ENCODE results near the gene H6PD.
A peak's percentile ranks its signal among the peaks of the same experiment; 100 is the strongest.

Gene H6PD

DNA sequence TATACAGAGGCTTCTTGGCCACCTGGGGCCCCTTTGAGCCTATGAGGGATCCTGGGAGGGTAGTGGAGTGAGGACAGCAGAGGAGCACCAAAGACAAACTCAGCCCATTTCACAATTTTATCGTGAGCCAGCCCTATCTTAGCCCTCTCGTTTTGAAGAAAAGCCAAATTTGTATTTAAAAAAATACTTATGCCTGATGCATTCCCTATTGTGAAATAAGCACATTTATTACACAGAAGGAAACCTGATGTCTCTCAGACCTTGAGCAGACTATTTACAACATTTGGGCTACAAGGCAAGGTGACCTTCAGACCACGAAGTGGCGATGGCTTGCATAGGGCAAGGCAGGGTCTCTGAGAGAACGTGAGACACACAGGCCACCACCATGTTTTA, 41.3 kb upstream of the H6PD start:
- FAIRE-seq = no peak
- DNase-seq (ENCODE audit: insufficient read length, low spot score) = no peak
- TF ChIP-seq, protein P1, sequence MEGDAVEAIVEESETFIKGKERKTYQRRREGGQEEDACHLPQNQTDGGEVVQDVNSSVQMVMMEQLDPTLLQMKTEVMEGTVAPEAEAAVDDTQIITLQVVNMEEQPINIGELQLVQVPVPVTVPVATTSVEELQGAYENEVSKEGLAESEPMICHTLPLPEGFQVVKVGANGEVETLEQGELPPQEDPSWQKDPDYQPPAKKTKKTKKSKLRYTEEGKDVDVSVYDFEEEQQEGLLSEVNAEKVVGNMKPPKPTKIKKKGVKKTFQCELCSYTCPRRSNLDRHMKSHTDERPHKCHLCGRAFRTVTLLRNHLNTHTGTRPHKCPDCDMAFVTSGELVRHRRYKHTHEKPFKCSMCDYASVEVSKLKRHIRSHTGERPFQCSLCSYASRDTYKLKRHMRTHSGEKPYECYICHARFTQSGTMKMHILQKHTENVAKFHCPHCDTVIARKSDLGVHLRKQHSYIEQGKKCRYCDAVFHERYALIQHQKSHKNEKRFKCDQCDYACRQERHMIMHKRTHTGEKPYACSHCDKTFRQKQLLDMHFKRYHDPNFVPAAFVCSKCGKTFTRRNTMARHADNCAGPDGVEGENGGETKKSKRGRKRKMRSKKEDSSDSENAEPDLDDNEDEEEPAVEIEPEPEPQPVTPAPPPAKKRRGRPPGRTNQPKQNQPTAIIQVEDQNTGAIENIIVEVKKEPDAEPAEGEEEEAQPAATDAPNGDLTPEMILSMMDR (IDR thresholded peaks at IDR 0.05; ENCODE audit: insufficient read depth, missing control alignments) = no peak

DNA sequence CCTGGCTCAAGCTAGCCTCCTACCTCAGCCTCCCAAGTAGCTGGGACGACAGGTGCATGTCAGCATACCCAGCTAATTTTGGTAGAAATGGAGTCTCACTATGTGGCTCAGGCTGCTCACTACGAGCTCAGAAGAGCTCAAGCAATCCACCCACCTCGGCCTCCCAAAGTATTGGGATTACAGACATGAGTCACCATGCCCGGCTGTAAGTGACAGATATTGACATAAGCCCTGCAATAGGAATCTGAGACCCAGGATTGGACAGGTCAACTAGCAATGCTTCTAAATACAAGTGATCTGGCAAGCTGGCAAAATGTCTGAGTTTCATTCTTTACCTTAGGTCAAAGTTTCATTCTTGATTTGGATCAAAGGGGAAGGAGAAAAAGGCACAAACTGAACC, 40.5 kb upstream of the H6PD start:
- TF ChIP-seq, protein P1 (IDR thresholded peaks at IDR 0.05; ENCODE audit: insufficient read depth, missing control alignments) = no peak
- DNase-seq (ENCODE audit: insufficient read length, low spot score) (no peak), FAIRE-seq (no peak)

DNA sequence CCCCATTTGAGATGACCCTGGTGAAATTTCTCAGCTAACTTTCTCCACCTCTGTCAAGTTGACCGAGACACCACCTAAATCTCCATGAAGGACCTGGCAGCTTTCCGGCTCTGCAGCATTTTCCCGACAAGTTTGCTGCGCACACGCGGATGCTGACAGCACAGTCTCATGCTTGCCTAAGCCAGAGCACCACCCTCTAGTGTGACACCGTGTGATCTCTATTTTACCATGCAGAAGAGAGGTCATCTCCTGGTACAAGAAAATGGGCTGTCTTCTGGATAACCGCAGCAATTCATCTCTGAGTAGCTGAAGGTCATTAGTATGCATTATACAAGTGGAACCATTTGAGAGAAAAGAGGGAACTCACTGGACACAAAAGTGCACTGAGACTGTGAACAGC, 38.9 kb upstream of the H6PD start:
- FAIRE-seq (no peak), DNase-seq (ENCODE audit: insufficient read length, low spot score) (no peak)
- TF ChIP-seq, protein P1 (IDR thresholded peaks at IDR 0.05; ENCODE audit: insufficient read depth, missing control alignments) = no peak

DNA sequence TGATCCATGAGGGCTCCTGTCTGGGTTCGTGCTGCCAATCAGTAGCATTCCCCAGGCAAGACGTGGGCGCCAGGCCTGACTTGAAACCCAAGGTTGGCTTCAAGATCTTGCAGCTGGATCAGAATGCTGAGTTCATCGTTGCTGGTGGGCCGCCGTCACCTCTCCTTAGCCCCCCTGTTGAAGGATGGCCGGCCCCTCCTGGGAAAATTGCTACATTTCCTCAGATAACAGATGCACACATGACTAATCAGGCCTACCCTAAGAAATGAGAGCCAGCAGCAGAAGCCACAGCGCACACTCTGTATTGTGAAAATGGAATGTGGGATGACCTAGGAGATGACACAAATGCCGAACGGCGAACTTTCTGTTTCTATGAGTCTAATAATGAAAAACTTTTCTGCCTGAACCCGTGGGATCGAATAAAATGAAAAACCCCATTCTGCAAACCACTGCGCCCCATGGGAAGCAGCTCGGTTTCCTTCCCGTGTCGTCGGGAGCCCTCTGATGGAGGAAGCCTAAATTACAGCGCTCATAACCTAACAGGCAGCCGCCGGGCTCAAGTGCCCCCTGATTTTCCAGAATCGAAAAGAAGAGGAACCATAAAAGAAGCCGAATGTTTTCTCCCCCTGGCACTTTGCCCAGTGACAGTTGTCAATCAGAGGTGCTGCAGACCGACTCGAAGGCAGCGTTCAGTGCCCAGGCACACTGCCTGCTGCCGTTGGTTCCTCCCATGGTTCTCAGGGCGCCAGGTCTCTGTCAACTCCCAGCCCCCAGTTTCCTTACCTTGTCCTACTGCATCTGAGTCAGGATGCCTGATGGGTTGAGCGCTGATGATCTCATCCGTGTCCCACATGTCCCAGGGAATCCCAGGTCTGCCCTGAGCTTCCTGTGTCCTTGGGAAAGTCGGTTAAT, 38.2 kb upstream of the H6PD start:
- FAIRE-seq (no peak), DNase-seq (ENCODE audit: insufficient read length, low spot score) (no peak)
- TF ChIP-seq, protein P1 (IDR thresholded peaks at IDR 0.05; ENCODE audit: insufficient read depth, missing control alignments) = peak; percentile 81

DNA sequence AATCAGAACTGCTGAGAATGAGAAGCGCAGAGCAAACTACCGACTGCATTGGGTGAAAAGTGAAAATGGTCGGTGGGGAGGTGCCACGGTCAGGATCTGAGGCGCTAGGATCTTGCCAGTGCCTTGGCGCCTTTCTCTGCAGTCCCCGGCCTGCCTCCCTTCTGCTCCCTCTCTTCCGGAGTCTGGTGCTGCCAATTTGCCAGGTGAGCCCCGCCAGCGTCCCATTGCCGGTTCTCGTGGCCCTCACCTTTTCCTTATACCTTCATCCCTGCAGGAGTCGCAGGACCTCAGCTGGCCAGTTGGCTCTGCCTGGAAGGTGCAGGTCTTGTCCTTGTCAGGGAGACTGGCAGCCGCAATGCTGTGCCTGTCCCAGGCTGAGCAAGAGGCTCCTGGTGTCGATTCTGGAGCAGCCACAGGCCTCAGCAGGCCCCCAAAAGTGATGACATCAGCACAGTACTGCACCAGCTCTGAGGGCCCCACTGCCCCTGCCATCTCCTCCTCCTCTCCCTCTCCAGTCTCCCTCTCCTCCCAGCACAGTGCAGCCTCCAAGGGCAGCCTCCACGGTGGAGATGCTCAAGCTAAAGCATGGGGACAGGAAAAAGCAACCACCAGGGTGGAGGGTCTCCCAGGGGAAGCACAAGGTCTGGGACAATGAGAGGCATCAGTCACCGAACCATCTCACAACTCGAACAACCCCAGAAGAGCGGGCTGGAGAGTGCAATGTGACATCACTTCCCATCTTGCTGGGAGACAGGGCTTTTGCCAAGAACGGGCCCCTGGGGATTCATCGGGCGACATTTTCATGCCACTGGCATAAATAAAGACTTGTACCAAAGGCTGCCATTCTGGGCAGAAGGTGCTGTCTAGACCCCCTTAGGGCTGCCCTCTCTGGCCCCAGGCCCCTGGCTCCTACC, 37.1 kb upstream of the H6PD start:
- TF ChIP-seq, protein P1 (IDR thresholded peaks at IDR 0.05; ENCODE audit: insufficient read depth, missing control alignments) = no peak
- FAIRE-seq (no peak), DNase-seq (ENCODE audit: insufficient read length, low spot score) (no peak)

DNA sequence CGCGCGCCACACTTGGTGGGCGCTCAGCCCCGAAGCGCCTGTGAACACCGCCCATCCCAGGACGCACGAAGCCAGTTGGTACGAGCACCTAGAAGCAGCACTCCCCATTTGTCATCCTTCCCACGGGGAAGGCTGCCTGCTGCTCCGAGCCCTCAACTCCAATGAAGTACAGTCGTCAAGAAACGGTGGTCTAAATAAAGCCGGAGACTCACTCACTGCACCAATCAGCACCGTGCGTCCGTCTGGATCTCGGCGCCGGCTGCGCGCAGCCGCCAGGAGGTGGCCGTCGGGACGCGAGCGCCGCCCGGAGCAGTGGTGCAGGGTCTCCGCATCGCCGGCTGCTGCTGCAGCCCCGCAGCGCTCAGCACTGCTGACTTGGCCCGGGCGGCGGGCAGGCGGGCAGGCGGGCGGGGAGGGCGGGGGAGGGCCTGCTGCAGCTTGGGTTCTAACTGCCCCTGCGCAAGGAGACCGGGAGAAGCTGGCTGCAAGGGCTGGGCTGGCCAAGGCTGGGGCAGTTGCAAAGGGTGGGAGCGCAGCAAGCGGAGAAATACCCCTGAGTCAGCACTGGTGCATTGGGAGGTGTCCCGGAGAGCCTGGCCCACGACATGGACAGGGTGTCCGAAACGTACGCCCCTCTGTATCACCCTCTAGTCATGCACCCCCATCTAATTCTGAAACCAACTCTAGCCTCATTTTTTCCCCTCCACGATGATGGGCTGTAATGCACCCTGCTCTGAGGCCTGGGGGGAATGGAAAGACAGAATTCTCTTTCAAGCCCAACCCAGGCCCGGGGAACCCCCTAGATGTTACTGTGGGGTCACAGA, 35.8 kb upstream of the H6PD start:
- TF ChIP-seq, protein P1 (IDR thresholded peaks at IDR 0.05; ENCODE audit: insufficient read depth, missing control alignments) = peak; percentile 19
- FAIRE-seq = no peak
- no peak for DNase-seq (ENCODE audit: insufficient read length, low spot score)

Measured in D721Med (cell line).